Endodermal cell (in vitro differentiated cells): Measurements from ENCODE around the gene GATB. TPM values are rescaled to one million over a fixed set of nuclear protein-coding genes. Genes with fewer than 3 reads are reported as not detected.

Source experiments
- DNase-seq: peaks from one replicate; pipeline ENCODE4 v3.0.0-alpha.2; 2017
- H3K27ac ChIP-seq: 2 replicates; pipeline ENCODE4 v1.5.1; 2013; ENCODE audit warnings: mild to moderate bottlenecking, low read depth, low read length, moderate library complexity
- H3K27me3 ChIP-seq: 2 replicates; pipeline ENCODE4 v1.6.1; 2013; ENCODE audit warnings: mild to moderate bottlenecking, low read length, moderate library complexity; ENCODE audit not compliant: insufficient read depth, control insufficient read depth, poor library complexity, severe bottlenecking
- H3K36me3 ChIP-seq: 2 replicates; pipeline ENCODE4 v1.7.0; 2013; ENCODE audit warnings: mild to moderate bottlenecking, low read length, moderate library complexity; ENCODE audit not compliant: control insufficient read depth, insufficient read depth
- H3K4me1 ChIP-seq: one replicate; pipeline ENCODE4 v1.7.0; 2013; ENCODE audit warnings: low read length; ENCODE audit not compliant: control insufficient read depth, insufficient read depth
- H3K4me3 ChIP-seq: 2 replicates; pipeline ENCODE4 v1.5.1; 2013; ENCODE audit warnings: mild to moderate bottlenecking, low read length, moderate library complexity
- H3K9ac ChIP-seq: 2 replicates; pipeline ENCODE4 v1.6.1; 2013; ENCODE audit warnings: mild to moderate bottlenecking, low read length, moderate library complexity; ENCODE audit not compliant: poor library complexity, severe bottlenecking; ENCODE audit errors: extremely low read depth
- H3K9me3 ChIP-seq: 2 replicates; pipeline ENCODE4 v1.6.1; 2013; ENCODE audit warnings: mild to moderate bottlenecking, low read length, moderate library complexity; ENCODE audit not compliant: control insufficient read depth
- H3K27ac Mint-ChIP-seq: 2 replicates; pipeline ENCODE4 v1.8.0; 2020; ENCODE audit warnings: mixed read lengths
- H3K27me3 Mint-ChIP-seq: 2 replicates; pipeline ENCODE4 v1.8.0; 2021; ENCODE audit warnings: mild to moderate bottlenecking, mixed read lengths; ENCODE audit not compliant: insufficient read depth
- H3K36me3 Mint-ChIP-seq: 2 replicates; pipeline ENCODE4 v1.8.0; 2020; ENCODE audit warnings: low read depth, mixed read lengths
- H3K4me1 Mint-ChIP-seq: 2 replicates; pipeline ENCODE4 v1.8.0; 2020; ENCODE audit warnings: mixed read lengths
- H3K4me3 Mint-ChIP-seq: 2 replicates; pipeline ENCODE4 v1.8.0; 2020; ENCODE audit warnings: mild to moderate bottlenecking, moderate library complexity, mixed read lengths
- H3K9me3 Mint-ChIP-seq: 2 replicates; pipeline ENCODE4 v1.8.0; 2020; ENCODE audit warnings: mild to moderate bottlenecking, mixed read lengths
- WGBS, 2 experiments: methylation state at CpG; one replicate each; pipeline versions ENCODE4 v1.1.5 to v1.1.7; 2013; ENCODE audit warnings: missing lambda C conversion rate in 2 of 2, mixed read lengths in 1 of 2; ENCODE audit not compliant: insufficient coverage in 1 of 2, insufficient read length in 1 of 2; 5-methylcytosine and 5-hydroxymethylcytosine counted together
- total RNA-seq, 2 donors: library from RNA; stranded (reverse); fragmentation: NEBNext Ultra II Directional in 1 of 2; extraction: Animal tissue kit (Norgen Biotek cat#: 25700) in 1 of 2; gene quantifications; 2 replicates in 1 of 2; 3 replicates in 1 of 2; pipeline ENCODE4 v1.2.1, GENCODE V29; 2021
- TF ChIP-seq, protein P1 (sequence below): fragments of 200-600 bp; sonication (generic); conservative IDR thresholded peaks from 2 replicates; pipeline ENCODE4 v1.5.0; 2021; ENCODE audit warnings: antibody characterized with exemption, mild to moderate bottlenecking

GATB gene
- total RNA-seq, 2 donors from 2014 or later, result 18.3 to 20.5 TPM

DNA sequence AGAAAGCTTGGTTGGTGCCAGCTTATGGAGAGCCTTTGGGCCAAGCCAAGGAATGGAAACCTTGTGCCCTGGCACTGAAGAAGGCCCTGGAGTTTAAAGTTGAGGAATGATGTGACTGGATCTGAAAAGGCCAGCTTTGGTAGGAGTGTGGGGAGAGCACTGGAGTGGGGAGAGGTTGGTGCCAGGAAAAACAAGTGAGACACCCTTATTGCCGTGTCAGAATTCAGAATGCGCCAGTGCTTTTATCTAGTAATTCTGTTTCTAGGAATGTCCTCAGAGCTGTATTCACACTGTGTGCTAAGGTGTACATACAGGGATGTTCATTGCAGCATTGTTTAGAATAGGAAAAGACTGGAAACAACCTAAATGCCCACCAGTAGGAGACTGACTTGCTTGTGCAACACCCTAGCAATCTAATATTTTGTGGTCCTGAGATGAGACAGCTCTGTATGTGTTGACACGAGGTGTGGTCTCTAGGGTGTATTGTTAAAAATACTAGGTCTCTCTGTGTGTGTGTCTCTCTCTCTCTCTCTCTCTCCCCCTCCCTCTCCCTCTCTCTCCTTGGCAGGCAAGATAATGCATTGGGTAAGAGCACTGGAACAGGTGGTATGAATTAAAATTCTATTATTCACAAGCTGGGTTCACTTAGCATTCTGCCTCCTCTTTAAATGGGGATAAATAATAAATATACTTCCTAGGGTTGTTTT lies 107.8 kb downstream of the GATB start:
- no peak for DNase-seq
- Histone ChIP-seq H3K4me1 (peaks cover 5% of the 10 kb centered on the region), H3K27me3 (no peaks in the 10 kb centered on the region), H3K36me3 (no peaks in the 10 kb centered on the region), H3K9ac (no peak overlapping the region), H3K4me3 (no peak overlapping the region), H3K27ac (no peak overlapping the region), H3K9me3 (no peaks in the 10 kb centered on the region)
- Mint-ChIP-seq H3K27me3 (peaks cover 2% of the 10 kb centered on the region), H3K4me3 (no peak overlapping the region), H3K4me1 (peaks cover 8% of the 10 kb centered on the region), H3K27ac (no peak overlapping the region), H3K36me3 (peaks cover 16% of the 10 kb centered on the region), H3K9me3 (no peaks in the 10 kb centered on the region)
- 93 to 97% methylated on average over 2 of the region's 3 CpGs for WGBS, 2 experiments
- TF ChIP-seq, protein P1, sequence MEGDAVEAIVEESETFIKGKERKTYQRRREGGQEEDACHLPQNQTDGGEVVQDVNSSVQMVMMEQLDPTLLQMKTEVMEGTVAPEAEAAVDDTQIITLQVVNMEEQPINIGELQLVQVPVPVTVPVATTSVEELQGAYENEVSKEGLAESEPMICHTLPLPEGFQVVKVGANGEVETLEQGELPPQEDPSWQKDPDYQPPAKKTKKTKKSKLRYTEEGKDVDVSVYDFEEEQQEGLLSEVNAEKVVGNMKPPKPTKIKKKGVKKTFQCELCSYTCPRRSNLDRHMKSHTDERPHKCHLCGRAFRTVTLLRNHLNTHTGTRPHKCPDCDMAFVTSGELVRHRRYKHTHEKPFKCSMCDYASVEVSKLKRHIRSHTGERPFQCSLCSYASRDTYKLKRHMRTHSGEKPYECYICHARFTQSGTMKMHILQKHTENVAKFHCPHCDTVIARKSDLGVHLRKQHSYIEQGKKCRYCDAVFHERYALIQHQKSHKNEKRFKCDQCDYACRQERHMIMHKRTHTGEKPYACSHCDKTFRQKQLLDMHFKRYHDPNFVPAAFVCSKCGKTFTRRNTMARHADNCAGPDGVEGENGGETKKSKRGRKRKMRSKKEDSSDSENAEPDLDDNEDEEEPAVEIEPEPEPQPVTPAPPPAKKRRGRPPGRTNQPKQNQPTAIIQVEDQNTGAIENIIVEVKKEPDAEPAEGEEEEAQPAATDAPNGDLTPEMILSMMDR, result no peak

DNA sequence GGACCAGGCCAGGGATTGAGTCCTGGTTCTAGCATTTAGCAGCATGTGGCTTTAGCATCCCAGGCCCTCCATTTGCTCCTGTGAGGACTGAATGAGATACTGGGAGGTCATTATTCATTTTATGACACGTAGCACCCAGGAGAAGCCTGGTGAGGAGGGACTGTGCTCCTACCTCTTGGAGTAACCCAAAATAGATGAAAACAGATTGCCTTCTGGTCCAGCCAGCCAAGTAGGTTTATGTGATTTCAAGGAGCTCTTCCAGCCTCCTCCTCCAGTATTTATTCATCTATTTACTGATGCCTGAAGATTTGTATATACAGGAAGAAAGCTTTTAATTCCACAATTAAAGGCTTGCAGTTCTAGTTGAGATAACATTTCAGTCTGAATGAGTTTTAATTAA lies 109.3 kb downstream of the GATB start:
- TF ChIP-seq, protein P1, result no peak
- H3K9me3 Mint-ChIP-seq, result no peaks in the 10 kb centered on the region

DNA sequence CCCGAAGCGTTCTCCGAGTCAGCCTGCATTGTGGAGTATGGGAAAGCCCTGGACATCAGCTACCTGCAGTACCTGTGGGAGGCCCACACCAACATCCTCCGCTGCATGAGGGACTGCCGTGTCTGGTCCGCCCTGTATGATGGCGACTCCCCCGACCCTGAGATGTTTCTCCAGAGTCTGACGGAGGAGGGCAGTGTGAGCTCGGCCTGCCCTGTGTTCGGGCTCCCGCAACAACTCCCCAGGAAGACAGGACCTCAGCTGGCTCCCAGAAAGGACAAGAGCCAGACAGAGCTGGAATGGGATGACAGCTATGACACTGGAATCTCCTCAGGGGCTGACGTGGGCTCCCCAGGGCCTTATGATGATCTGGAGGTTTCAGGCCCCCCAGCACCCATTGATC lies 111.3 kb downstream of the GATB start:
- H3K9ac ChIP-seq, result no peak overlapping the region
- Mint-ChIP-seq H3K27me3 (peaks cover 5% of the 10 kb centered on the region), H3K4me3 (no peak overlapping the region), H3K36me3 (peaks cover 13% of the 10 kb centered on the region), H3K9me3 (no peaks in the 10 kb centered on the region), H3K4me1 (peaks cover 27% of the 10 kb centered on the region), H3K27ac (no peak overlapping the region)
- H3K4me3 ChIP-seq, result no peak overlapping the region
- no peaks in the 10 kb centered on the region for H3K9me3 ChIP-seq
- H3K4me1 ChIP-seq, result peaks cover 5% of the 10 kb centered on the region
- no peak overlapping the region for H3K27ac ChIP-seq
- no peaks in the 10 kb centered on the region for H3K36me3 ChIP-seq
- TF ChIP-seq, protein P1, result no peak
- DNase-seq, result no peak
- WGBS, 2 experiments, result 93 to 99% methylated on average over 9 to 13 of the region's 13 CpGs
- H3K27me3 ChIP-seq, result peaks cover 8% of the 10 kb centered on the region

More for the DNA sequence above, 109.3 kb downstream of the GATB start:
- no peaks in the 10 kb centered on the region for H3K9me3 ChIP-seq
- no peak overlapping the region for H3K4me3 ChIP-seq
- no peaks in the 10 kb centered on the region for H3K36me3 ChIP-seq
- Mint-ChIP-seq H3K27ac (no peak overlapping the region), H3K4me3 (no peak overlapping the region), H3K36me3 (peaks cover 13% of the 10 kb centered on the region), H3K27me3 (peaks cover 2% of the 10 kb centered on the region), H3K4me1 (peaks cover 12% of the 10 kb centered on the region)
- H3K4me1 ChIP-seq, result peaks cover 5% of the 10 kb centered on the region
- H3K9ac ChIP-seq, result no peak overlapping the region
- 88% methylated on average over 1 of the region's 1 CpG for WGBS, 2 experiments
- DNase-seq, result no peak
- H3K27ac ChIP-seq, result no peak overlapping the region
- no peaks in the 10 kb centered on the region for H3K27me3 ChIP-seq
